GM12878 (cell line): ENCODE data around the gene RINT1. TPM values are rescaled to one million over a fixed set of nuclear protein-coding genes. Genes with fewer than 3 reads are reported as not detected.

Source experiments
- ATAC-seq: fragments of 200-7000 bp; cut with Tn5 transposase; 3 replicates; pipeline ENCODE4 v1.9.1; 2020; ENCODE audit warnings: mild to moderate bottlenecking, moderate library complexity
- BruUV-seq: library from RNA; stranded (reverse); fragments of 400-500 nt; replicated peaks from 2 replicates; lab custom pipeline; 2021; lab: Mats Ljungman, UMichigan
- CTCF ChIA-PET: fragments of 300-600 bp; sonication (Branson Sonifier 250); formaldehyde crosslinking; extraction: SDS; loops from one replicate; lab custom pipeline; 2021; ENCODE audit warnings: inconsistent platforms; lab: Yijun Ruan, JAX
- POLR2A ChIA-PET: fragments of 350-600 bp; formaldehyde crosslinking; extraction: SDS; loops from one replicate; lab custom pipeline; 2021; ENCODE audit warnings: inconsistent platforms; lab: Charles Lee
- RAD21 ChIA-PET: fragments of 300-600 bp; sonication (Branson Sonifier 250); formaldehyde crosslinking; loops from one replicate; lab custom pipeline; 2023; ENCODE audit warnings: antibody characterized with exemption; ENCODE audit not compliant: unreplicated experiment; lab: Charles Lee
- SMC1A ChIA-PET: fragments of 300-600 bp; sonication (Branson Sonifier 250); formaldehyde crosslinking; loops from one replicate; lab custom pipeline; 2023; ENCODE audit not compliant: unreplicated experiment, uncharacterized antibody; lab: Charles Lee
- DNase-seq: peaks from one replicate; pipeline ENCODE4 v3.0.0-alpha.2; 2011; ENCODE audit warnings: low read depth, low spot score
- FAIRE-seq: peaks from 3 replicates; lab custom pipeline; 2011; peaks lifted over from hg19 to GRCh38; lab: Jason Lieb, UNC
- H2AFZ ChIP-seq: 2 replicates; pipeline ENCODE4 v1.6.0; 2011; ENCODE audit warnings: low read depth, low read length, control low read depth; ENCODE audit not compliant: control insufficient read depth
- H3K27ac ChIP-seq: 2 replicates; pipeline ENCODE4 v1.5.1; 2011; ENCODE audit warnings: control low read depth; ENCODE audit not compliant: control insufficient read depth, insufficient read depth
- H3K27me3 ChIP-seq, 2 experiments: replicated peaks in 1 of 2; 2 replicates each; pipeline versions ENCODE4 v1.6.0 to v1.6.1; 2011; ENCODE audit warnings: low read length in 1 of 2; ENCODE audit not compliant: control insufficient read depth in 2 of 2, insufficient read depth in 2 of 2
- H3K36me3 ChIP-seq, 2 experiments: 2 replicates each; pipeline ENCODE4 v1.5.1; 2011; ENCODE audit warnings: low read length in 1 of 2; ENCODE audit not compliant: control insufficient read depth in 2 of 2, insufficient read depth in 2 of 2
- H3K4me1 ChIP-seq: 2 replicates; pipeline ENCODE4 v1.6.1; 2011; ENCODE audit warnings: mild to moderate bottlenecking, low read length, moderate library complexity, mixed read lengths; ENCODE audit not compliant: control insufficient read depth, insufficient read depth
- H3K4me2 ChIP-seq: 2 replicates; pipeline ENCODE4 v1.6.0; 2011; ENCODE audit warnings: control low read depth; ENCODE audit not compliant: control insufficient read depth, insufficient read depth
- H3K4me3 ChIP-seq: fragments of 200-600 bp; sonication (generic); 2 replicates; pipeline ENCODE4 v1.5.1; 2016
- H3K79me2 ChIP-seq: 2 replicates; pipeline ENCODE4 v1.6.0; 2011; ENCODE audit warnings: low read length; ENCODE audit not compliant: control insufficient read depth, insufficient read depth
- H3K9ac ChIP-seq: 2 replicates; pipeline ENCODE4 v1.8.0; 2011; ENCODE audit warnings: low read length, control low read depth, mixed read lengths; ENCODE audit not compliant: control insufficient read depth, insufficient read depth
- H3K9me3 ChIP-seq: replicated peaks from 3 replicates; pipeline ENCODE4 v1.5.1; 2011; ENCODE audit warnings: mild to moderate bottlenecking, low read length; ENCODE audit not compliant: control insufficient read depth, insufficient read depth
- H4K20me1 ChIP-seq: 2 replicates; pipeline ENCODE4 v1.6.0; 2011; ENCODE audit not compliant: control insufficient read depth, insufficient read depth
- BACH1 ChIP-seq: fragments of 450-650 bp; IDR thresholded peaks from 2 replicates; pipeline ENCODE4 v1.6.1; 2017; ENCODE audit warnings: mild to moderate bottlenecking, borderline replicate concordance
- BCL11A ChIP-seq: IDR thresholded peaks from 2 replicates; pipeline ENCODE4 v1.6.1; 2011; ENCODE audit warnings: low read depth, low read length
- CBFB ChIP-seq: IDR thresholded peaks from 2 replicates; pipeline ENCODE4 v1.6.1; 2016; ENCODE audit warnings: antibody characterized with exemption, low read depth
- CREB1 ChIP-seq: IDR thresholded peaks from 2 replicates; pipeline ENCODE4 v1.6.1; 2012; ENCODE audit warnings: low read depth, mild to moderate bottlenecking, inconsistent platforms
- IRF5 ChIP-seq: fragments of 450-650 bp; IDR thresholded peaks from 2 replicates; pipeline ENCODE4 v1.6.1; 2017; ENCODE audit warnings: borderline replicate concordance
- KAT2A ChIP-seq: conservative IDR thresholded peaks from 2 replicates; pipeline ENCODE4 v1.6.1; 2011; ENCODE audit warnings: low read depth, low read length; ENCODE audit not compliant: control insufficient read depth
- MTA3 ChIP-seq: IDR thresholded peaks from 2 replicates; pipeline ENCODE4 v1.6.1; 2012; ENCODE audit warnings: low read length, inconsistent platforms, borderline replicate concordance
- TCF12 ChIP-seq: IDR thresholded peaks from 2 replicates; pipeline ENCODE4 v1.6.1; 2011; ENCODE audit warnings: low read depth, mild to moderate bottlenecking, low read length
- WGBS: methylation state at CpG from one replicate; pipeline ENCODE4 v1.1.6; 2016; ENCODE audit warnings: low lambda C conversion rate; ENCODE audit not compliant: insufficient replicate concordance, insufficient coverage; ENCODE audit errors: missing lambda C conversion rate; 5-methylcytosine and 5-hydroxymethylcytosine counted together
- in situ Hi-C: fragments of 300-500 bp; cut with MboI; formaldehyde crosslinking; loops from 9 replicates; pipeline ENCODE4 v1.14.3; 2018; ENCODE audit warnings: mixed read lengths
- intact Hi-C: fragments of 100-400 bp; cut with micrococcal nuclease; formaldehyde crosslinking; loops from one replicate; pipeline ENCODE4 v1.14.2; 2022; ENCODE audit not compliant: unreplicated experiment
- polyA plus RNA-seq, 11 experiments: library from polyadenylated mRNA; depleted of rRNA in 4 of 11; unstranded in 6 of 11; stranded (reverse) in 5 of 11; fragments of >200 nt; fragmentation: Nextera tagmentation in 4 of 11; fragmentation: Illumina TruSeq in 1 of 11; extraction: Ambion mirVana in 4 of 11; extraction: Trizol in 1 of 11; gene quantifications; 1 replicate in 1 of 11; 2 replicates in 10 of 11; pipeline versions ENCODE4 v1.2.1 to v1.2.3, GENCODE V29; 2011 to 2016; ENCODE audit warnings: inconsistent platforms in 2 of 11, missing spikeins in 2 of 11, low read depth in 1 of 11
- total RNA-seq, 4 experiments: library from RNA; depleted of rRNA in 3 of 4; stranded (reverse); fragments of >200 nt in 3 of 4; fragmentation: Illumina TruSeq in 1 of 4; extraction: Trizol in 1 of 4; gene quantifications; 2 replicates each; pipeline versions ENCODE4 v1.2.1 to v1.2.3, GENCODE V29; 2013 to 2021

The RINT1 gene
- total and polyA plus RNA-seq, 10 of the 15 experiments (the other 5 are each of a cell fraction or from before 2014, with no cell fraction given), result 6.7 to 32.3 (median 17.3) TPM

GRCh38 chr7:105571891-105572290 lies 39.9 kb downstream of the RINT1 start:
- Histone ChIP-seq H3K36me3 (peaks cover 2 to 13% of the 10 kb centered on the region in 2 experiments; a peak in 2 of 4 replicates), H3K27me3 (no peaks in the 10 kb centered on the region), H3K9me3 (no peaks in the 10 kb centered on the region), H3K4me1 (no peaks in the 10 kb centered on the region), H3K79me2 (no peaks in the 10 kb centered on the region), H3K27ac (no peak overlapping the region), H2AFZ (no peak overlapping the region), H3K4me2 (no peak overlapping the region), H3K9ac (no peak overlapping the region), H4K20me1 (no peaks in the 10 kb centered on the region), H3K4me3 (no peak overlapping the region)
- ChIA-PET RAD21 (no interaction called here), SMC1A (no interaction called here), POLR2A (interaction anchor here (1.1 kb wide), 1 partner anchor 14 kb away, joined by 3 read pairs; no protein-coding TSS in a partner anchor), CTCF (interaction anchor here (0.7 kb wide), 1 partner anchor 8 kb away, joined by 3 read pairs; no protein-coding TSS in a partner anchor)
- in situ Hi-C loops (no loop called here), intact Hi-C loops (no loop called here)
- FAIRE-seq (no peak), DNase-seq (no peak), ATAC-seq (no peak)
- no TSS peak for BruUV-seq
- WGBS, result 98% methylated on average over 2 of the region's 2 CpGs
- TF ChIP-seq TCF12, result no peak
- TF ChIP-seq IRF5, result no peak
- TF ChIP-seq BCL11A, result no peak
- no peak for TF ChIP-seq MTA3
- TF ChIP-seq BACH1, result no peak
- TF ChIP-seq CREB1, result no peak
- no peak for TF ChIP-seq CBFB
- TF ChIP-seq KAT2A, result no peak
